Activated T-cell treated with anti-CD3 and anti-CD28 coated beads for 24 hours (primary cell): ENCODE results near the gene SH2D4B.

Experiments
- DNase-seq: peaks from one replicate; pipeline ENCODE4 v3.0.0-alpha.2; 2020; ENCODE audit warnings: low read depth

Gene SH2D4B

GRCh38 chr10:80537736-80538480, at the start of gene SH2D4B:
Gene SH2D4B, plus strand, starts transcription at chr10:80537902. Its CDS starts 430 bp downstream, at chr10:80538332.
- DNase-seq: no peak

- DNase-seq: no peak
Measured at GRCh38 chr10:80488539-80489066, 49.1 kb upstream of the SH2D4B start.

GRCh38 chr10:80489371-80490112, 48.2 kb upstream of the SH2D4B start:
- no peak for DNase-seq

- no peak for DNase-seq
Measured at GRCh38 chr10:80491251-80492102, 46.2 kb upstream of the SH2D4B start.

- DNase-seq: no peak
Measured at GRCh38 chr10:80492848-80493521, 44.7 kb upstream of the SH2D4B start.

GRCh38 chr10:80493522-80494051, 44.1 kb upstream of the SH2D4B start:
- no peak for DNase-seq

GRCh38 chr10:80496555-80497172, 41.0 kb upstream of the SH2D4B start:
- no peak for DNase-seq

- no peak for DNase-seq
Measured at GRCh38 chr10:80497187-80498077, 40.3 kb upstream of the SH2D4B start.

- no peak for DNase-seq
Measured at GRCh38 chr10:80498078-80498832, 39.4 kb upstream of the SH2D4B start.

GRCh38 chr10:80498833-80499741, 38.6 kb upstream of the SH2D4B start:
- peak; percentile 64 for DNase-seq

GRCh38 chr10:80500572-80501380, 36.9 kb upstream of the SH2D4B start:
- no peak for DNase-seq

GRCh38 chr10:80501381-80501912, 36.3 kb upstream of the SH2D4B start:
- DNase-seq: no peak

- no peak for DNase-seq
Measured at GRCh38 chr10:80501913-80502521, 35.7 kb upstream of the SH2D4B start.

- DNase-seq: no peak
Measured at GRCh38 chr10:80502621-80503583, 34.8 kb upstream of the SH2D4B start.

- DNase-seq: no peak
Measured at GRCh38 chr10:80503584-80504157, 34.0 kb upstream of the SH2D4B start.
